OCI-LY3 (cell line): ENCODE data around the gene CCDC6.
"Not testable (repeated sequence)": the region's sequence is repeated elsewhere in the genome, so short reads cannot be mapped to it uniquely, and the experiment has no call there.

ENCODE experiments used
- H2AFZ ChIP-seq: fragments of 200-600, 300-600 bp; shearing (Covaris generic); 2 replicates; pipeline ENCODE4 v1.6.0; 2014; ENCODE audit warnings: antibody characterized with exemption, low read depth, low read length
- H3K27ac ChIP-seq: fragments of 200-600, 300-600 bp; sonication (generic); 2 replicates; pipeline ENCODE4 v1.5.1; 2014; ENCODE audit warnings: mild to moderate bottlenecking, low read length, moderate library complexity, mixed read lengths
- H3K27me3 ChIP-seq: fragments of 200-600, 300-600 bp; sonication (generic); 2 replicates; pipeline ENCODE4 v1.6.1; 2014; ENCODE audit warnings: low read depth, low read length, mixed read lengths
- H3K36me3 ChIP-seq: fragments of 200-600, 300-600 bp; sonication (generic); replicated peaks from 2 replicates; pipeline ENCODE3; 2014; ENCODE audit warnings: low read depth, low read length, mixed read lengths
- H3K4me1 ChIP-seq: fragments of 300-600, 200-600 bp; sonication (generic); 2 replicates; pipeline ENCODE4 v1.6.1; 2014; ENCODE audit warnings: low read length, mixed read lengths
- H3K4me2 ChIP-seq: fragments of 200-600, 300-600 bp; sonication (generic); 2 replicates; pipeline ENCODE4 v1.6.1; 2014; ENCODE audit warnings: low read length, mixed read lengths
- H3K4me3 ChIP-seq: fragments of 300-600, 200-600 bp; sonication (generic); 2 replicates; pipeline ENCODE4 v1.5.1; 2014; ENCODE audit warnings: antibody characterized with exemption, mild to moderate bottlenecking, low read length, moderate library complexity
- H3K79me2 ChIP-seq: fragments of 300-600, 200-600 bp; shearing (Covaris generic); 2 replicates; pipeline ENCODE4 v1.6.1; 2014; ENCODE audit warnings: mild to moderate bottlenecking, low read length, mixed read lengths
- H3K9ac ChIP-seq: fragments of 300-600, 200-600 bp; shearing (Covaris generic); 2 replicates; pipeline ENCODE4 v1.6.0; 2014; ENCODE audit warnings: mild to moderate bottlenecking, low read length, moderate library complexity
- H3K9me3 ChIP-seq: fragments of 200-600, 300-600 bp; shearing (Covaris generic); 2 replicates; pipeline ENCODE4 v1.6.1; 2014; ENCODE audit warnings: low read length, mixed read lengths; ENCODE audit not compliant: insufficient read depth
- H4K20me1 ChIP-seq: fragments of 200-600, 300-600 bp; sonication (generic); 2 replicates; pipeline ENCODE4 v1.6.1; 2016; ENCODE audit warnings: low read length, mixed read lengths; ENCODE audit not compliant: insufficient read depth
- EZH2phosphoT487 ChIP-seq: fragments of 200-600 bp; shearing (Covaris generic); IDR thresholded peaks from 2 replicates; pipeline ENCODE4 v1.6.1; 2018; ENCODE audit warnings: antibody characterized with exemption, mixed run types, low read depth
- TF ChIP-seq, protein P1 (sequence below): fragments of 200-600, 300-600 bp; sonication (generic); IDR thresholded peaks from 2 replicates; pipeline ENCODE4 v1.5.1; 2014; ENCODE audit warnings: antibody characterized with exemption, low read length, low read depth

The CCDC6 gene

DNA sequence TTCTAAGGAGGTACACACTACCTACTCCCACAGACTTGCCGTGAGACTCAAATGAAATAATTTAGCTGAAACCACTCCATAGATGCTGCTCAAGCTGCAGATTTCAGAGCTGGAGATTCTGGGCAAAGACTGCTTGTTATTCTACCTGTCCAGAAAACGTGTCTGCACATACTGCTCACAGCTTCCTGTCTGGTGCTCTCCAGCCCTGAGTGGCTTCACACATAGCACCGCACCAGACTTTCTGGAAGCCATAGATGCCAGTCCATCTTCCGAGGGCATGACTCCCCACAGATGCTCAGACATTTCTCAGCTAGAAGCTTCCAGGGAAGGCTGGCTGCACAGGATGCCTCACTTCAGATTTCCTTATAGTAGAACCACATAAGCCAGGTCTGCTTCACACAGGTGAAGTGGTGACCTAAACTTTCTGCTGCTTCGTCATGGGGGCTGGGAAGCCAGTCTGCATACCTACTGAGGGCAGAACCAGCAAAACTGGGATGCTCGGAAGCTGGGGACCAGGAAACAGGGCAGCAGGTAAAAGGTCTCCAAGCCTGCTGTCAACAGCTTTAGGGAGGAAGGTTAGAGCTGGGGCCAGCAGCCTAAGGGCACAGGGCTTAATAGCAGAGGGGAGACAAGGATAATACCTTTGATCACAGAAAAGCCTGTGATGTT lies 18.2 kb downstream of the CCDC6 start:
- H3K27ac ChIP-seq, result no peak overlapping the region
- H4K20me1 ChIP-seq, result peaks cover 91% of the 10 kb centered on the region
- H3K4me3 ChIP-seq, result no peak overlapping the region
- H3K9me3 ChIP-seq, result no peaks in the 10 kb centered on the region
- H3K4me2 ChIP-seq, result no peak overlapping the region
- H3K9ac ChIP-seq, result no peak overlapping the region
- H2AFZ ChIP-seq, result no peak overlapping the region
- TF ChIP-seq EZH2phosphoT487, result no peak
- TF ChIP-seq, protein P1, sequence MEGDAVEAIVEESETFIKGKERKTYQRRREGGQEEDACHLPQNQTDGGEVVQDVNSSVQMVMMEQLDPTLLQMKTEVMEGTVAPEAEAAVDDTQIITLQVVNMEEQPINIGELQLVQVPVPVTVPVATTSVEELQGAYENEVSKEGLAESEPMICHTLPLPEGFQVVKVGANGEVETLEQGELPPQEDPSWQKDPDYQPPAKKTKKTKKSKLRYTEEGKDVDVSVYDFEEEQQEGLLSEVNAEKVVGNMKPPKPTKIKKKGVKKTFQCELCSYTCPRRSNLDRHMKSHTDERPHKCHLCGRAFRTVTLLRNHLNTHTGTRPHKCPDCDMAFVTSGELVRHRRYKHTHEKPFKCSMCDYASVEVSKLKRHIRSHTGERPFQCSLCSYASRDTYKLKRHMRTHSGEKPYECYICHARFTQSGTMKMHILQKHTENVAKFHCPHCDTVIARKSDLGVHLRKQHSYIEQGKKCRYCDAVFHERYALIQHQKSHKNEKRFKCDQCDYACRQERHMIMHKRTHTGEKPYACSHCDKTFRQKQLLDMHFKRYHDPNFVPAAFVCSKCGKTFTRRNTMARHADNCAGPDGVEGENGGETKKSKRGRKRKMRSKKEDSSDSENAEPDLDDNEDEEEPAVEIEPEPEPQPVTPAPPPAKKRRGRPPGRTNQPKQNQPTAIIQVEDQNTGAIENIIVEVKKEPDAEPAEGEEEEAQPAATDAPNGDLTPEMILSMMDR, result no peak
- H3K4me1 ChIP-seq, result peaks cover 56% of the 10 kb centered on the region
- H3K36me3 ChIP-seq, result peaks cover 14% of the 10 kb centered on the region
- peaks cover 86% of the 10 kb centered on the region for H3K79me2 ChIP-seq
- peaks cover 8% of the 10 kb centered on the region for H3K27me3 ChIP-seq

DNA sequence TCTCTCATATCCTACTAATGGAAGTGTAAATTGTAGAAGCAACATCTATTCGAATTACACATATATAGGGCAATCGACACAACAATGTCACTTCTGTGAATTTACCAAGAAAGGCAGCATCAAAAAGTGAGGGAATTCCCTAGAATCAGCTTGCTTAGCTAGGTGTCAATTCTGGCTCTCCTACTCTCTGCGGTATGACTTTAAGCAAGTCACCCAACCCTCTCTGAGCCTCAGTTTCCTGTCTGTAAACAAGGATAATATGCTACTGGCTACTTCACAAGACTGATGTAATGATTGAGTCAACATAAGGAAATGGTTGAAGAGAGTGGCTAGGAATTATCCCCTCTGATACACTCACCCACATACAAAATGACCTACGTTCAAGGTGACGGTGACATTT lies 19.4 kb downstream of the CCDC6 start:
- H3K36me3 ChIP-seq, result peaks cover 14% of the 10 kb centered on the region
- TF ChIP-seq, protein P1, result no peak
- no peak for TF ChIP-seq EZH2phosphoT487
- H3K9me3 ChIP-seq, result no peaks in the 10 kb centered on the region
- H3K4me1 ChIP-seq, result peaks cover 54% of the 10 kb centered on the region
- H3K79me2 ChIP-seq, result peaks cover 75% of the 10 kb centered on the region
- no peak overlapping the region for H3K27ac ChIP-seq
- no peak overlapping the region for H2AFZ ChIP-seq
- H3K9ac ChIP-seq, result no peak overlapping the region
- H3K27me3 ChIP-seq, result peaks cover 8% of the 10 kb centered on the region
- no peak overlapping the region for H3K4me3 ChIP-seq
- no peak overlapping the region for H3K4me2 ChIP-seq
- H4K20me1 ChIP-seq, result peaks cover 83% of the 10 kb centered on the region

DNA sequence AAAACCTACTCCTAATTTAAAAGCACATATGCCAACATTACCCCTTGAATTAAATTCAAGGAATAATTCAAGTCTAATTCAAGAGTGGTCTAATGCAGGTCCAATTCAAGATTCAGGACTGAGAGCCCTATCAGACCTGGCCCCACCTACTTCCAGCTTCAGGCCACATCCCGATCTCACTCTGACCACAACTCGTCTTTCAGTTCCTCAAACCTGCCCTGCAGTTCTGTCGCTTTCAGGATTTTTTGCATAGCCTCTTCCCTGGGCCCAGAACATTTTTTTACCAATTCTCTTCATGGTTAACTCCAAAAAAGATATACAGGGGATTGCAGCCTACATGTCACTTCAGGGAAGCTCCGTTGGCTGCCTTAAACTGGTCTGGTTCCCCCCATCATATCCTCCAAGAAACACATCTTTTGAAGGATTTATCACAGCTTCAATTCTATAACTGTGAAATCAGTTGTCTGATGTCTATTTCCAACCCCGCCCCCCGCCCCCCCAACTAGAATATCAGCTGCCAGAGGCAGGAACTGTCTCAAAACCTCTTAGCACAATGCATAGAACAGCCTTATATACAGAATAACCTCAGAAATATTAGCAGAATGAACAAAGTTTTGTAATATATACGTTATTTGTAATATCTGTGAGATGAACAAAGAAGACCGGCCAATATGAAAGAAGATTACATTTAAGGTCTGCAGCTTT lies 20.8 kb downstream of the CCDC6 start:
- H2AFZ ChIP-seq, result no peak overlapping the region
- peaks cover 66% of the 10 kb centered on the region for H3K79me2 ChIP-seq
- no peak overlapping the region for H3K9ac ChIP-seq
- H3K27me3 ChIP-seq, result peaks cover 8% of the 10 kb centered on the region
- H4K20me1 ChIP-seq, result peaks cover 83% of the 10 kb centered on the region
- H3K36me3 ChIP-seq, result peaks cover 14% of the 10 kb centered on the region
- H3K4me2 ChIP-seq, result peak overlapping the region; percentile 71
- TF ChIP-seq, protein P1, result no peak
- no peak for TF ChIP-seq EZH2phosphoT487
- H3K4me3 ChIP-seq, result peak overlapping the region; percentile 50
- peaks cover 56% of the 10 kb centered on the region for H3K4me1 ChIP-seq
- H3K9me3 ChIP-seq, result no peaks in the 10 kb centered on the region
- peak overlapping the region; percentile 52; the same call in 1 of the 2 replicates for H3K27ac ChIP-seq

DNA sequence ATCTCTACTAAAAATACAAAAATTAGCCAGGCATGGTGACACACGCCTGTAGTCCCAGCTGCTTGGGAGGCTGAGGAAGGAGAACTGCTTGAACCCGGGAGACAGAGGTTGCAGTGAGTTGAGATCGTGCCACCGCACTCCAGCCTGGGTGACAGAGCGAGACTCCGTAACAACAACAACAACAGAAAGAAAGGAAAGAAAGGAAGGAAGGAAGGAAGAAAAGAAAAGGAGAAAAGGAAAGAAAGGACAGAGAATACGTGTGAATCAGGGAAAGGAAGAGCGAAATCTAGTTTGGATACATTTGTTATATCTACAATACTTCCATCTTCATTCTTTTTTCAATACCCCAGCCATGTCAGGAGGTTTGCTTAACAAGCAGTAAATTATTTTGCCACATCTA lies 21.5 kb downstream of the CCDC6 start:
- not testable (repeated sequence) for H3K9me3 ChIP-seq, H2AFZ ChIP-seq, H3K27ac ChIP-seq, H3K9ac ChIP-seq, H3K27me3 ChIP-seq
- Histone ChIP-seq H4K20me1 (peaks cover 84% of the 10 kb centered on the region), H3K36me3 (peaks cover 11% of the 10 kb centered on the region), H3K4me3 (peak overlapping the region; percentile 17; the same call in 1 of the 2 replicates), H3K79me2 (peaks cover 65% of the 10 kb centered on the region), H3K4me1 (peaks cover 63% of the 10 kb centered on the region), H3K4me2 (peak overlapping the region; percentile 71)
